Measurements from ENCODE around the gene GALNT7. TPM values are rescaled to one million over a fixed set of nuclear protein-coding genes. Genes with fewer than 3 reads are reported as not detected.
A peak's percentile ranks its signal among the peaks of the same experiment; 100 is the strongest.

The GALNT7 gene
- polyA plus RNA-seq, 3 donors, result 12.3 to 29.0 (median 19.7) TPM

GRCh38 chr4:173128199-173128890 is 40.3 kb upstream of the GALNT7 start:
- H2AFZ ChIP-seq (ENCODE audit: insufficient read depth, low read depth, low read length, poor library complexity, severe bottlenecking), result no peak overlapping the region
- H3K9ac ChIP-seq (ENCODE audit: insufficient read depth, low read length, poor library complexity, severe bottlenecking), result no peak overlapping the region
- 86% methylated on average over 5 of the region's 6 CpGs for WGBS (ENCODE audit: insufficient coverage)
- no peaks in the 10 kb centered on the region for H3K79me2 ChIP-seq (ENCODE audit: insufficient read depth, low read length)
- H3K4me1 ChIP-seq (ENCODE audit: control insufficient read depth in 1 of 2, insufficient read depth in 2 of 2, low read length in 2 of 2), result no peaks in the 10 kb centered on the region
- peaks cover 8% of the 10 kb centered on the region for H3K4me1 Mint-ChIP-seq
- no peak overlapping the region for H3K4me2 ChIP-seq (replicated peaks; ENCODE audit: extremely low read depth, low read length, poor library complexity, severe bottlenecking)
- TF ChIP-seq CTCF (IDR thresholded peaks at IDR 0.05), result no peak
- H3K4me3 Mint-ChIP-seq, result no peak overlapping the region
- H3K36me3 Mint-ChIP-seq, result no peaks in the 10 kb centered on the region
- no peaks in the 10 kb centered on the region for H3K27me3 ChIP-seq (ENCODE audit: control insufficient read depth in 2 of 2, insufficient read depth in 2 of 2, low read length in 2 of 2)
- H3K36me3 ChIP-seq (replicated peaks in 1 of 2; ENCODE audit: control insufficient read depth in 1 of 2, insufficient read depth in 2 of 2, low read length in 2 of 2), result no peaks in the 10 kb centered on the region
- no peak overlapping the region for H3K27ac Mint-ChIP-seq
- no peak overlapping the region for H3K4me3 ChIP-seq (replicated peaks in 1 of 3; ENCODE audit: low read depth in 2 of 3, low read length in 3 of 3)
- intact Hi-C loops (cut with micrococcal nuclease), result no loop called here
- no peaks in the 10 kb centered on the region for H4K20me1 ChIP-seq (ENCODE audit: insufficient read depth, low read length)
- no peak overlapping the region for H3K27ac ChIP-seq (ENCODE audit: low read depth in 1 of 2, low read length in 2 of 2)
- peaks cover 0 to 2% (median 0%) of the 10 kb centered on the region in 7 donors for H3K9me3 Mint-ChIP-seq
- H3K27me3 Mint-ChIP-seq (ENCODE audit: low read depth in 3 of 3), result peaks cover 0 to 1% (median 1%) of the 10 kb centered on the region in 3 donors
- no peaks in the 10 kb centered on the region for H3K9me3 ChIP-seq (replicated peaks in 1 of 2; ENCODE audit: control insufficient read depth in 1 of 2, insufficient read depth in 1 of 2, low read length in 2 of 2)
- DNase-seq, result peak in 1 of 3 donors; percentile 10

- no peak overlapping the region for H2AFZ ChIP-seq (ENCODE audit: insufficient read depth, low read depth, low read length, poor library complexity, severe bottlenecking)
- H3K4me3 Mint-ChIP-seq, result no peak overlapping the region
- no peaks in the 10 kb centered on the region for H4K20me1 ChIP-seq (ENCODE audit: insufficient read depth, low read length)
- H3K36me3 Mint-ChIP-seq, result no peaks in the 10 kb centered on the region
- H3K9me3 Mint-ChIP-seq, result peaks cover 0 to 2% (median 0%) of the 10 kb centered on the region in 7 donors
- no peaks in the 10 kb centered on the region for H3K9me3 ChIP-seq (replicated peaks in 1 of 2; ENCODE audit: control insufficient read depth in 1 of 2, insufficient read depth in 1 of 2, low read length in 2 of 2)
- H3K4me1 Mint-ChIP-seq, result peaks cover 8% of the 10 kb centered on the region
- H3K4me2 ChIP-seq (replicated peaks; ENCODE audit: extremely low read depth, low read length, poor library complexity, severe bottlenecking), result no peak overlapping the region
- whole genome bisulfite sequencing (ENCODE audit: insufficient coverage), result 100% methylated on average over 1 of the region's 5 CpGs
- no peaks in the 10 kb centered on the region for H3K27me3 ChIP-seq (ENCODE audit: control insufficient read depth in 2 of 2, insufficient read depth in 2 of 2, low read length in 2 of 2)
- DNase-seq, result no peak
- intact Hi-C loops (cut with micrococcal nuclease), result no loop called here
- no peak overlapping the region for H3K27ac ChIP-seq (ENCODE audit: low read depth in 1 of 2, low read length in 2 of 2)
- H3K27me3 Mint-ChIP-seq (ENCODE audit: low read depth in 3 of 3), result peaks cover 0 to 1% (median 1%) of the 10 kb centered on the region in 3 donors
- no peak overlapping the region for H3K9ac ChIP-seq (ENCODE audit: insufficient read depth, low read length, poor library complexity, severe bottlenecking)
- no peak overlapping the region for H3K4me3 ChIP-seq (replicated peaks in 1 of 3; ENCODE audit: low read depth in 2 of 3, low read length in 3 of 3)
- no peaks in the 10 kb centered on the region for H3K4me1 ChIP-seq (ENCODE audit: control insufficient read depth in 1 of 2, insufficient read depth in 2 of 2, low read length in 2 of 2)
- no peak overlapping the region for H3K27ac Mint-ChIP-seq
- H3K79me2 ChIP-seq (ENCODE audit: insufficient read depth, low read length), result no peaks in the 10 kb centered on the region
- H3K36me3 ChIP-seq (replicated peaks in 1 of 2; ENCODE audit: control insufficient read depth in 1 of 2, insufficient read depth in 2 of 2, low read length in 2 of 2), result no peaks in the 10 kb centered on the region
- TF ChIP-seq CTCF (IDR thresholded peaks at IDR 0.05), result no peak
These were observed 37.9 kb upstream of the GALNT7 start for GRCh38 chr4:173130687-173131086.
